Calu3 (cell line): Measurements from ENCODE around the gene ARL17B. TPM values are rescaled to one million over a fixed set of nuclear protein-coding genes. Genes with fewer than 3 reads are reported as not detected.
"Not testable (repeated sequence)": the region's sequence is repeated elsewhere in the genome, so short reads cannot be mapped to it uniquely, and the experiment has no call there.

ENCODE experiments used
- BruUV-seq: library from RNA; stranded (reverse); fragments of 400-500 nt; replicated peaks from 2 replicates; lab custom pipeline; 2021; lab: Mats Ljungman, UMichigan
- CTCF ChIA-PET: fragments of 300-600 bp; sonication (Branson Sonifier 250); formaldehyde crosslinking; loops from one replicate; lab custom pipeline; 2022; ENCODE audit warnings: antibody characterized with exemption; lab: Charles Lee
- DNase-seq: peaks from one replicate; pipeline ENCODE4 v3.0.0; 2022
- H3K27ac Mint-ChIP-seq: one replicate; pipeline ENCODE4 v1.8.0; 2022; ENCODE audit warnings: mixed read lengths; ENCODE audit not compliant: unreplicated experiment
- H3K27me3 Mint-ChIP-seq: one replicate; pipeline ENCODE4 v1.8.0; 2022; ENCODE audit warnings: mixed read lengths; ENCODE audit not compliant: unreplicated experiment
- H3K36me3 Mint-ChIP-seq: one replicate; pipeline ENCODE4 v1.8.0; 2022; ENCODE audit warnings: mild to moderate bottlenecking, moderate library complexity, mixed read lengths; ENCODE audit not compliant: insufficient read depth, unreplicated experiment
- H3K4me1 Mint-ChIP-seq: one replicate; pipeline ENCODE4 v1.8.0; 2022; ENCODE audit warnings: mild to moderate bottlenecking, low read depth, mixed read lengths; ENCODE audit not compliant: unreplicated experiment
- H3K4me3 Mint-ChIP-seq: one replicate; pipeline ENCODE4 v1.8.0; 2022; ENCODE audit warnings: mild to moderate bottlenecking, low read depth, moderate library complexity, mixed read lengths; ENCODE audit not compliant: unreplicated experiment
- H3K9me3 Mint-ChIP-seq: one replicate; pipeline ENCODE4 v1.8.0; 2022; ENCODE audit warnings: low read depth, mixed read lengths; ENCODE audit not compliant: unreplicated experiment
- intact Hi-C: fragments of 100-400 bp; cut with micrococcal nuclease; formaldehyde crosslinking; loops from one replicate; pipeline ENCODE4 v1.10.0; 2022; ENCODE audit not compliant: unreplicated experiment
- total RNA-seq: library from RNA; stranded (reverse); gene quantifications from 2 replicates; pipeline ENCODE4 v1.2.3, GENCODE V29; 2022
- TF ChIP-seq, protein P1 (sequence below): fragments of 200-600 bp; IDR thresholded peaks from one replicate; pipeline ENCODE4 v1.8.0; 2022; ENCODE audit warnings: antibody characterized with exemption; ENCODE audit not compliant: unreplicated experiment

ARL17B gene
- total RNA-seq, 1 experiment from 2014 or later: 41.7 TPM

DNA sequence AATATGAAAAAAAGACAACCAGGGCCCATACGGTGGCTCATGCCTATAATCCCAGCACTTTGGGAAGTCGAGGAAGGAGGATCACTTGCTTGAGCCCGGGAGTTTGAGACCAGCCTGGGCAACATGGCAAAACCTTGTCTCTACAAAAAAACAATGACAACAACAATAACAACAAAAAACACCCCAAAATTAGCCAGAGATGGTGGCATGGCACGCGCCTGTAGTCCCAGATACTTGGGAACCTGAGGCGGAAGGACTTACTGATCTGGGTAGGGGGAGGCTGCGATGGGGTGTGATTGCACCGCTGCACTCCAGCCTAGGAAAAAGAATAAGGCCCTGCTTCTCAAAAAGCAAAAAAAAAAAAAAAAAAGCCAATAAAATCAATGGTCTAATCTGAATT, 69.9 kb downstream of the ARL17B start:
- H3K27me3 Mint-ChIP-seq, H3K36me3 Mint-ChIP-seq, DNase-seq, intact Hi-C loops, H3K4me3 Mint-ChIP-seq, BruUV-seq, H3K9me3 Mint-ChIP-seq, H3K27ac Mint-ChIP-seq: not testable (repeated sequence)
- H3K4me1 Mint-ChIP-seq: peaks cover 13% of the 10 kb centered on the region
- CTCF ChIA-PET: interaction anchor here (0.6 kb wide), 1 partner anchor 983 kb away, joined by 3 read pairs; no protein-coding TSS in a partner anchor

DNA sequence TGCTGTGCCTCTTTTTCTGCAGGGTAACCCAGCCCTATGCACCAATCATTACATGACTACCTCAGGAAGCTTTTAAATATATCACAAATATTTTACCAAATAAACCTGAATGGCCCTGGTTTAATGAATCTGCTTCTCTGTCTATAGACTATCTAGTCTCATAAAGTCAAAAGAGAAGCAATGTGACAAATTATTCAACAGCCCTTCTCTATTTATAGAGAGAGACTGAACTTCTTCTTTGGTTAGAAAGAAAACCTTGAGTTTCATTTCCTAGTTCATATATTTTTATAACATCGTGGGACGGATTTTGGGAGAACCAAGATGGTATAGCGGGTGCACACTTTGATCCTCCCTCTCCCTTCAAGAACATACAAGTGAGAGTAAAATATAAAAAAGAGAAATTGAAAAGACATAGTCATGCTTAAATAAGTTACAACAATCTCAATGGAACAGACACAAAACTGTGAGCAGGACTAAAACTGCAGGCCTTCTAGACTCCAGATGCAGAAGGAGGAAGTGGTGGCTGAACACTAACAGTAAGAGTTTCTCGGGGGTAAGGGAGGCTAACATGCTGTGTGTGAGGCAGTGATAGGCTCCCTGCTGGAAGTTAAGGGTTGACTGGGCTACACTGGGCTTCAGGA, 70.5 kb downstream of the ARL17B start:
- H3K4me3 Mint-ChIP-seq, intact Hi-C loops, CTCF ChIA-PET, DNase-seq, BruUV-seq, H3K36me3 Mint-ChIP-seq, H3K27me3 Mint-ChIP-seq, H3K9me3 Mint-ChIP-seq, H3K27ac Mint-ChIP-seq: not testable (repeated sequence)
- H3K4me1 Mint-ChIP-seq: peaks cover 19% of the 10 kb centered on the region

DNA sequence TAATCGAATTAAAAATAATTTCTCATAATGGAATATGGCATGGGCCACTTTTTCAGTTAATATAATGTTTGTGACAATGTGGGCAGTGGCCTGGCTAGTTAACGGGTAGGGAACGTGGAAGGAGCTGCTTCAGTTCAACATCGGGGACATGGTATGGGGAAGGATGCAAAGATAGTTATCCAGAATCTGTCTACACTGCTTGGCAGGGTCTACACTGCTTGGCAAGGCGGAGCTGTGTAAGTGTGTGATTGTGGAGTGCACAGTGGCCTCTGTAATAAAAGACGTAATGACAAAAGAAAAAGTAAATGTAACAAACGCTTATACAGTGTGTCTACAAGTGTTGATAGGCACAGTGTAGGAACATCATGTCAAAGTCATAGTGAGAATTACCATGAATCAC, 74.0 kb downstream of the ARL17B start:
- H3K27ac Mint-ChIP-seq, H3K9me3 Mint-ChIP-seq, DNase-seq, H3K27me3 Mint-ChIP-seq, CTCF ChIA-PET, BruUV-seq, H3K4me3 Mint-ChIP-seq: not testable (repeated sequence)
- intact Hi-C loops: loop anchor here (10.0 kb wide), 2 partner anchors 143 to 283 kb away; no protein-coding TSS in a partner anchor
- Mint-ChIP-seq H3K4me1 (peaks cover 49% of the 10 kb centered on the region), H3K36me3 (peaks cover 10% of the 10 kb centered on the region)

DNA sequence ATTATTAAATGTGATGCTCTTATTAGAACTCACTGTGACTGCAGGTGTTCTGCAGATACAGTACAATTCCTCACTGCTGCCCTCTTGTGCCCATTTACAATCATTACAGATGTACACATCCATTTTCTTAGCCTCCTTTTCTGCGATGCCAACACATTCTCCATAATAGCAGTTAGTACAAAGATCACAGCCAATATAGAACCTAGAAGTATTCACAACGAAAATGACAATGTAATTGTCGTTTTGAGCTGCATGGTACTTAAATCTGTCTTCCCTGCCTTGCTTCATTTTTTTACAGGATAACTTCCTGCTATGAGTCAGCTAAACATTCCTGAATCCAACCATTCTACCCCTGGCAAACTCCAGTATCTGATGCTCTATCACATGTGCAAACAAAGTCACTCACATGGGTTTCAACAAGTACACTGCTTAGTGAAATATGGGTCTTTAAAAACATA, 74.8 kb downstream of the ARL17B start:
- TF ChIP-seq, protein P1, sequence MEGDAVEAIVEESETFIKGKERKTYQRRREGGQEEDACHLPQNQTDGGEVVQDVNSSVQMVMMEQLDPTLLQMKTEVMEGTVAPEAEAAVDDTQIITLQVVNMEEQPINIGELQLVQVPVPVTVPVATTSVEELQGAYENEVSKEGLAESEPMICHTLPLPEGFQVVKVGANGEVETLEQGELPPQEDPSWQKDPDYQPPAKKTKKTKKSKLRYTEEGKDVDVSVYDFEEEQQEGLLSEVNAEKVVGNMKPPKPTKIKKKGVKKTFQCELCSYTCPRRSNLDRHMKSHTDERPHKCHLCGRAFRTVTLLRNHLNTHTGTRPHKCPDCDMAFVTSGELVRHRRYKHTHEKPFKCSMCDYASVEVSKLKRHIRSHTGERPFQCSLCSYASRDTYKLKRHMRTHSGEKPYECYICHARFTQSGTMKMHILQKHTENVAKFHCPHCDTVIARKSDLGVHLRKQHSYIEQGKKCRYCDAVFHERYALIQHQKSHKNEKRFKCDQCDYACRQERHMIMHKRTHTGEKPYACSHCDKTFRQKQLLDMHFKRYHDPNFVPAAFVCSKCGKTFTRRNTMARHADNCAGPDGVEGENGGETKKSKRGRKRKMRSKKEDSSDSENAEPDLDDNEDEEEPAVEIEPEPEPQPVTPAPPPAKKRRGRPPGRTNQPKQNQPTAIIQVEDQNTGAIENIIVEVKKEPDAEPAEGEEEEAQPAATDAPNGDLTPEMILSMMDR: peak; percentile 98
- DNase-seq: peak; percentile 87
- not testable (repeated sequence) for H3K27me3 Mint-ChIP-seq, H3K9me3 Mint-ChIP-seq, BruUV-seq
- Mint-ChIP-seq H3K27ac (peak overlapping the region; percentile 50), H3K4me1 (peaks cover 49% of the 10 kb centered on the region), H3K4me3 (peak overlapping the region; percentile 1), H3K36me3 (peaks cover 10% of the 10 kb centered on the region)
- CTCF ChIA-PET: interaction anchor here (0.6 to 1.0 kb wide), 7 partner anchors 15 to 1019 kb away, joined by 3 to 12 read pairs (median 3); partner anchors contain the start of gene KANSL1
- intact Hi-C loops: loop anchor here (10.0 kb wide), 2 partner anchors 142 to 282 kb away; no protein-coding TSS in a partner anchor

DNA sequence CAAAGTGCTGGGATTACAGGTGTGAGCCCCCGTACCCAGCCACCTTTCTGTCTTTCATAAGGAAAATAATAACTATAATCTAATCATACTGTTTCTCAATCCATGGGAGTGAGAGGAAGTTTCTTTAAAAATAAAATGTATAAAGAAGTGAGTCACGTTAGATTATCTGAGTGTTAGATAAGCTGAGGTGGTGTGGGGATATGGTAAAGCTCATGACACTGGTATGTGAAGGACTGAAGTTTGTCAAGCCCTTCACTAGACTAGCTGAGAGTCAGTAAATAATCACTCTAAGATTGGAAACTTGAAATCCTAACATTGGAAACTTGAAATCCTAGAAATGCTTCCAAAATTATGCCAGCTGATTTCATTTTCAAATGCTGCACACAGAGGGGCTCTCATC, 76.1 kb downstream of the ARL17B start:
- H3K36me3 Mint-ChIP-seq: peaks cover 10% of the 10 kb centered on the region
- peak overlapping the region; percentile 45 for H3K27ac Mint-ChIP-seq
- intact Hi-C loops: loop anchor here (10.0 kb wide), 2 partner anchors 141 to 281 kb away; no protein-coding TSS in a partner anchor
- H3K9me3 Mint-ChIP-seq, H3K27me3 Mint-ChIP-seq, H3K4me3 Mint-ChIP-seq, BruUV-seq: not testable (repeated sequence)
- CTCF ChIA-PET: interaction anchor here (0.7 to 1.4 kb wide), 4 partner anchors 8 to 92 kb away, joined by 3 to 7 read pairs (median 3); partner anchors contain the start of gene KANSL1
- peaks cover 49% of the 10 kb centered on the region for H3K4me1 Mint-ChIP-seq
- DNase-seq: peak; percentile 62

DNA sequence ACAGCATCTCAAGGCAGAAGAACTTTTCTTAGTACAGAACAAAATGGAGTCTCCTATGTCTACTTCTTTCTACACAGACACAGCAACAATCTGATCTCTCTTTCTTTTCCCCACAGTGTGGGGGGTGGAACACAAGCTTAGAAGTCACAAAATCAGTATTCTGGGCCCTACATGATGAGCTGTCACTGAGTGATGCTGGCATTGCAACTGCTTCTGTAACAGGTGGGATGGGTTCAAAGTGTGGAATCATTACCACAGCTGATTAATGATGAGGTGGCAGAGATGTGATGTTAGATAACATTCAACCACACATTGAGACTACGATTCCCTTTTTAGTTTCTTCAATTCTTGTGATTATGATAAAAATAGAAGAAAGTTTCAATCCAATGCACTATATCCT, 77.1 kb downstream of the ARL17B start:
- not testable (repeated sequence) for H3K27me3 Mint-ChIP-seq, H3K4me3 Mint-ChIP-seq, H3K9me3 Mint-ChIP-seq, BruUV-seq
- CTCF ChIA-PET: interaction anchor here (0.7 kb wide), 3 partner anchors 12 to 81 kb away, joined by 3 to 5 read pairs (median 3); no protein-coding TSS in a partner anchor
- intact Hi-C loops: loop anchor here (1.0 to 10.0 kb wide), 3 partner anchors 8 to 280 kb away; no protein-coding TSS in a partner anchor
- DNase-seq: peak; percentile 63
- Mint-ChIP-seq H3K27ac (peak overlapping the region; percentile 48), H3K36me3 (peaks cover 18% of the 10 kb centered on the region), H3K4me1 (peaks cover 58% of the 10 kb centered on the region)

DNA sequence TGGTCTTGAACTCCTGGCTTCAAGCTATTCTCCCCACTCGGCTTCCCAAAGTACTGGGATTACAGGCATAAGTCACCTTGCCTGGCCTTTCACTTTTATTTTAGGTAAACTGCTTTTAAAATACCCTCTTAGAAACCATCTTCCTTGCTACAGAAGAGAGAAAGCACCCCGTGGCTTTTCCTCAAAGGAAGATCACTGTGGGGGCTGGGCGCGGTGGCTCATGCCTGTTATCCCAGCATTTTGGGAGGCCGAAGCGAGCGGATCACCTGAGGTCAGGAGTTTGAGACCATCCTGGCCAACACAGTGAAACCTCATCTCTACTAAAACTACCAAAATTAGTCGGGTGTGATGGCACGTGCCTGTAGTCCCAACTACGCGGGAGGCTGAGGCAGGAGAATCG, 78.9 kb downstream of the ARL17B start:
- H3K27me3 Mint-ChIP-seq, DNase-seq, H3K27ac Mint-ChIP-seq, H3K9me3 Mint-ChIP-seq, BruUV-seq, CTCF ChIA-PET, H3K4me3 Mint-ChIP-seq: not testable (repeated sequence)
- Mint-ChIP-seq H3K4me1 (peaks cover 59% of the 10 kb centered on the region), H3K36me3 (peaks cover 26% of the 10 kb centered on the region)
- intact Hi-C loops: loop anchor here (10.0 kb wide), 2 partner anchors 138 to 278 kb away; no protein-coding TSS in a partner anchor

DNA sequence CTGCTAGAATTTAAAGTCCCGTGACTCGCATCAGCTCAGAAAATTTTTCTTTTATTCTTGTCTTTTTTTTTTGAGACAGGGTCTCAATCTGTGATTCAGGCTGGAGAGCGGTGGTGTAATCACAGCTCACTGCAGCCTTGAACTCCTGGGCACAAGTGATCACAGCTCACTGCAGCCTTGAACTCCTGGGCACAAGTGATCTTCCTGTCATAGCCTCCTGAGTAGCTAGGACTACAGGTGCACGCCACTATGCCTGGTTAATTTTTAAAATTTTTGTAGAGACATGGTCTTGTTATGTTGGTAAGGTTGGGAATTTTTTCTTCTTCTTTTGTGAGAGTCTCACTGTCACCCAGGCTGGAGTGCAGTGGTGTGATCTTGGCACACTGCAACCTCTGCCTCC, 80.2 kb downstream of the ARL17B start:
- BruUV-seq, H3K4me3 Mint-ChIP-seq, DNase-seq, H3K27ac Mint-ChIP-seq, H3K9me3 Mint-ChIP-seq, H3K27me3 Mint-ChIP-seq, CTCF ChIA-PET: not testable (repeated sequence)
- intact Hi-C loops: loop anchor here (10.0 kb wide), 2 partner anchors 137 to 277 kb away; no protein-coding TSS in a partner anchor
- peaks cover 46% of the 10 kb centered on the region for H3K4me1 Mint-ChIP-seq
- peaks cover 26% of the 10 kb centered on the region for H3K36me3 Mint-ChIP-seq
